Chondrocyte (in vitro differentiated cells): Measurements from ENCODE around the gene SLC35E2B. TPM values are rescaled to one million over a fixed set of nuclear protein-coding genes. Genes with fewer than 3 reads are reported as not detected.
A peak's percentile ranks its signal among the peaks of the same experiment; 100 is the strongest.
"Not testable (repeated sequence)": the region's sequence is repeated elsewhere in the genome, so short reads cannot be mapped to it uniquely, and the experiment has no call there.

Source experiments
- DNase-seq: peaks from one replicate; pipeline ENCODE4 v3.0.0; 2021; ENCODE audit warnings: mixed read lengths, low spot score
- H3K27ac Mint-ChIP-seq: one replicate; pipeline ENCODE4 v1.8.0; 2021; ENCODE audit warnings: mild to moderate bottlenecking, moderate library complexity, mixed read lengths; ENCODE audit not compliant: unreplicated experiment
- H3K27me3 Mint-ChIP-seq: 2 replicates; pipeline ENCODE4 v1.8.0; 2021; ENCODE audit warnings: low read depth, mixed read lengths
- H3K36me3 Mint-ChIP-seq: 2 replicates; pipeline ENCODE4 v1.8.0; 2021; ENCODE audit warnings: low read depth, mixed read lengths
- H3K4me1 Mint-ChIP-seq: 2 replicates; pipeline ENCODE4 v1.8.0; 2021; ENCODE audit warnings: low read depth, mild to moderate bottlenecking, mixed read lengths
- H3K4me3 Mint-ChIP-seq: one replicate; pipeline ENCODE4 v1.8.0; 2021; ENCODE audit warnings: mild to moderate bottlenecking, moderate library complexity, mixed read lengths; ENCODE audit not compliant: unreplicated experiment
- H3K9me3 Mint-ChIP-seq: 2 replicates; pipeline ENCODE4 v1.8.0; 2021; ENCODE audit warnings: low read depth, mixed read lengths
- total RNA-seq: library from RNA; stranded (reverse); gene quantifications from 3 replicates; pipeline ENCODE4 v1.2.1, GENCODE V29; 2021
- TF ChIP-seq, protein P1 (sequence below): fragments of 200-600 bp; sonication (generic); IDR thresholded peaks from 2 replicates; pipeline ENCODE4 v1.5.0; 2021; ENCODE audit warnings: antibody characterized with exemption, mild to moderate bottlenecking, moderate library complexity

The SLC35E2B gene
- total RNA-seq, 1 donor from 2014 or later: 51.6 TPM

DNA sequence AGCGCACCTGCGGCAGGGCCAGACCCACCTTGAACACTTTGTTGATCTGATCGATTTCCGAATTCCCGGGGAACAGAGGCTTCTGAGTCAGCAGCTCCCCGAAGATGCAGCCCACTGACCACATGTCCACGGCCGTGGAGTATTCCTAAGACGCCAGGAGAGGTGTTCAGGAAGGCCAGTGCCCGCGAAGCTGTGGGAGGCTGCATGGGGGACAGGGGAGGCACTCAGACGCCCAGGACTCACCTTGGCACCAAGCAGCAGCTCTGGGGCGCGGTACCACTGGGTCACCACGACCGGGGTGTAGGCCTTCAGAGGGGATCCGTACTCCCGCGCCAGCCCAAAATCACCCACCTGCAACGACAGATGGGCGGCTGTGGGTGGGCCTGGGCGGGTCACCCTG is 11.2 kb upstream of the SLC35E2B start:
- Mint-ChIP-seq H3K27ac (no peak overlapping the region), H3K27me3 (no peaks in the 10 kb centered on the region), H3K4me3 (no peak overlapping the region), H3K36me3 (peaks cover 3% of the 10 kb centered on the region), H3K9me3 (no peaks in the 10 kb centered on the region), H3K4me1 (no peaks in the 10 kb centered on the region)
- DNase-seq: peak; percentile 71
- TF ChIP-seq, protein P1, sequence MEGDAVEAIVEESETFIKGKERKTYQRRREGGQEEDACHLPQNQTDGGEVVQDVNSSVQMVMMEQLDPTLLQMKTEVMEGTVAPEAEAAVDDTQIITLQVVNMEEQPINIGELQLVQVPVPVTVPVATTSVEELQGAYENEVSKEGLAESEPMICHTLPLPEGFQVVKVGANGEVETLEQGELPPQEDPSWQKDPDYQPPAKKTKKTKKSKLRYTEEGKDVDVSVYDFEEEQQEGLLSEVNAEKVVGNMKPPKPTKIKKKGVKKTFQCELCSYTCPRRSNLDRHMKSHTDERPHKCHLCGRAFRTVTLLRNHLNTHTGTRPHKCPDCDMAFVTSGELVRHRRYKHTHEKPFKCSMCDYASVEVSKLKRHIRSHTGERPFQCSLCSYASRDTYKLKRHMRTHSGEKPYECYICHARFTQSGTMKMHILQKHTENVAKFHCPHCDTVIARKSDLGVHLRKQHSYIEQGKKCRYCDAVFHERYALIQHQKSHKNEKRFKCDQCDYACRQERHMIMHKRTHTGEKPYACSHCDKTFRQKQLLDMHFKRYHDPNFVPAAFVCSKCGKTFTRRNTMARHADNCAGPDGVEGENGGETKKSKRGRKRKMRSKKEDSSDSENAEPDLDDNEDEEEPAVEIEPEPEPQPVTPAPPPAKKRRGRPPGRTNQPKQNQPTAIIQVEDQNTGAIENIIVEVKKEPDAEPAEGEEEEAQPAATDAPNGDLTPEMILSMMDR: no peak

DNA sequence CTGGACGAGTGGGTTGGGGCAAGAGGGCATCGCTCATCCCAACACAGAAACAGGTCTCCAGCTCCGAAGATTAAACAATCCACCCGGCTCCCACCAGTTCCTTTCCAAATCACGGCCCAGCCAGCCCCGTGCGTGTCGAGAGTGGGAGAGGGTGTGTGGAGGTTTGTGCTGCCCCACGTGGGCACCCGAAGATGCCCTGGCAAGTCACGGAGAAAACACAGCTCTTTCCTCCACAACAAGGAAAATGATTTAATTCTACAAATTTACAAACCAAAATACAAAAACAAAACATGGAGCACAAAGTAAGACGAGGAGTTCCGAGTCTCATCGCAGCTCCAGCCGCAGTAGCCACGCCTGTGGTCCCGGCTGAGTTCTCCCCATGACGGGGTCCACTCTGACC is 9.9 kb upstream of the SLC35E2B start:
- not testable (repeated sequence) for DNase-seq, H3K9me3 Mint-ChIP-seq, H3K27me3 Mint-ChIP-seq, H3K4me3 Mint-ChIP-seq, H3K27ac Mint-ChIP-seq, H3K36me3 Mint-ChIP-seq, H3K4me1 Mint-ChIP-seq

DNA sequence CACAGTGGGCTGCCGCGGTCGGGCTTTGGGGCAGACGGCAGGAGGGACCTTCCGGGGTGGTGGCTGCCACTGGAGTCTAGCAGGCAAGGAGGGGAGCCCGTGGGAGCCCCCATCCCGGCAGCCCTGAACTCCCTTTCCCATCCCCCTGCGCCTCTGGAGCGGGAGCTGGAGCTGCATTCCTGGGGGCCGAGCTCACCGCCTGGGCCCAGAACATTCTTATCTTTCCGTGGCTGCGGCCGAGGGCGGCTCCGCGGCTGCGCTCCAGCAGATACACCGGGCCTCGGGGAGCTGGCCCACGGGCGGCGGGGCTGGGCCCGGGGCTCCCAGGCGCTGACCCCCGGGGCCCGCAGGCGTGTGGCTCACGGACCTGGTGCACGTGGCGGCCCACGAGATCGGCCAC is 8.0 kb upstream of the SLC35E2B start:
- not testable (repeated sequence) for H3K27ac Mint-ChIP-seq, H3K4me3 Mint-ChIP-seq, DNase-seq, H3K36me3 Mint-ChIP-seq, H3K4me1 Mint-ChIP-seq, H3K9me3 Mint-ChIP-seq, H3K27me3 Mint-ChIP-seq

DNA sequence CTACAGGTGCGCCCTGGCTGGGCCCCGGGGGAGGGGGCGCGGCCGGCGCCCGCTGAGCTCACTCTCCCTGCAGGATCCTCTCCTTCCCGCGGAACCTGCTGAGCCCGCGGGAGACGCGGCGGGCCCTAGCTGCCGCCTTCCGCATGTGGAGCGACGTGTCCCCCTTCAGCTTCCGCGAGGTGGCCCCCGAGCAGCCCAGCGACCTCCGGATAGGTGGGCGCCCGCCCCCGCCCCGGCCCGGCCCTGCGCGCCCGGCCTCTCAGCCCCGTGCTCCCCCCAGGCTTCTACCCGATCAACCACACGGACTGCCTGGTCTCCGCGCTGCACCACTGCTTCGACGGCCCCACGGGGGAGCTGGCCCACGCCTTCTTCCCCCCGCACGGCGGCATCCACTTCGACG is 7.5 kb upstream of the SLC35E2B start:
- H3K4me1 Mint-ChIP-seq, H3K27me3 Mint-ChIP-seq, H3K36me3 Mint-ChIP-seq, H3K4me3 Mint-ChIP-seq, H3K9me3 Mint-ChIP-seq, H3K27ac Mint-ChIP-seq, DNase-seq: not testable (repeated sequence)

DNA sequence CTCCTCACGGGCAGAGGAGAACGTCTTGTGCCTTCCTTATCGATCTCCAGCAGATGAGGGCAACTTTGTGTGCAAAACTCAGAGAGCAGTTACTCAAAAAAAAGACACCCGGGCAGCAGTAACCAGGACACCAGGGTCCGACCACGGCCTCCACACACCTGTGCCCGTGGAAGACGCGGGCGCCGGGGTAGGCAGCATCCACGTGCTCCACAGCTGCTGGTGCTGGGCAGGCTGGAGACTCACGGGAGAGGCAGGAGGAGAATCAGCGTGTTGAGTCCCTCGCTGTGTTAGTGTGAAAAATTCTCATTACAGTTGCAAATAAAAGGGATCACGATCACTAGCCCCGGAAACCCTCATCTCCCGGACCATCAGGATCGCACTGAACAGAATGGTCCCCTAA is 6.5 kb upstream of the SLC35E2B start:
- H3K27me3 Mint-ChIP-seq, H3K36me3 Mint-ChIP-seq, H3K4me1 Mint-ChIP-seq, H3K4me3 Mint-ChIP-seq, H3K9me3 Mint-ChIP-seq, H3K27ac Mint-ChIP-seq: not testable (repeated sequence)
- DNase-seq: peak; percentile 56

DNA sequence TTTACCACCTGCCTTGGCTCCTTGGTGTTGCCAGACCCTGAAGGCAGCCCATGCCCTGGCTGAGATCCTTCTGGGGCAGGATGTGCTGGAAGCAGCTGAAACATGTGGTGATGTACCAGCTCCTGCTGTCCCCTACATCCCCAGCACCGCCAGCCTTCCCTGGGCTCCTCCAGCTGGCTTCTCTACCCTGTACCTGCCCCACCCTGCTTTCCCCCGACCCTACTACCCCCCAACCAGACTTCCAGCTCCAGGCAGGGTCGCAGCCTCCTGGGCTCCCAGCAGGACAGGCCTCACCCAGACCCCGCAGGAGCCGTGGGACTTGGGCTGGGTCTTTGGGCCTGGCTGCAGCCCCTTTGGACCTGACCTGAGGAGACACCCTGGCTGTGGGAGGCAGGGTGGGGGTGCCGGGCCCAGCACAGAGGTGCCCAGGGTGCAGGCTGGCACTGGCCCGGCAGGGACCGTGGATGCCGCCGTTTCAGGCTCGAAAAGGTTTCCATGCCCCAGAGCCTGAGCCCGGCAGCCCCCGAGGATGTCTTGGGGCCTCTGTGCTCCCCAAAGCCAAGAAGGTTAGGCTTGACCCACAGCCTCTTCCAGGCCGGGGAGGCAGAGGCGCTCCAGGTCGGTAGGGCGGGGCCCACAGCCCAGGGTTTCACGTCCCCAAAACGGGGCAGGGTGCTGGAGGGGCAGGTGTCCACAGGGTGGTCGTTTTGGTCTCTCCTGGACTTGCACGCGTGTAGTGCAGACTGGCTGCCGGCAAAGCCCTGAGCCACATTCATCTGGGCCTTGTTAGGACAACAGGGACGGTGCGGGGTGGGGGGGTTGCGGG is 5.0 kb upstream of the SLC35E2B start:
- H3K27me3 Mint-ChIP-seq, H3K9me3 Mint-ChIP-seq, H3K36me3 Mint-ChIP-seq, H3K4me1 Mint-ChIP-seq, H3K4me3 Mint-ChIP-seq, H3K27ac Mint-ChIP-seq: not testable (repeated sequence)
- peak; percentile 70 for DNase-seq

DNA sequence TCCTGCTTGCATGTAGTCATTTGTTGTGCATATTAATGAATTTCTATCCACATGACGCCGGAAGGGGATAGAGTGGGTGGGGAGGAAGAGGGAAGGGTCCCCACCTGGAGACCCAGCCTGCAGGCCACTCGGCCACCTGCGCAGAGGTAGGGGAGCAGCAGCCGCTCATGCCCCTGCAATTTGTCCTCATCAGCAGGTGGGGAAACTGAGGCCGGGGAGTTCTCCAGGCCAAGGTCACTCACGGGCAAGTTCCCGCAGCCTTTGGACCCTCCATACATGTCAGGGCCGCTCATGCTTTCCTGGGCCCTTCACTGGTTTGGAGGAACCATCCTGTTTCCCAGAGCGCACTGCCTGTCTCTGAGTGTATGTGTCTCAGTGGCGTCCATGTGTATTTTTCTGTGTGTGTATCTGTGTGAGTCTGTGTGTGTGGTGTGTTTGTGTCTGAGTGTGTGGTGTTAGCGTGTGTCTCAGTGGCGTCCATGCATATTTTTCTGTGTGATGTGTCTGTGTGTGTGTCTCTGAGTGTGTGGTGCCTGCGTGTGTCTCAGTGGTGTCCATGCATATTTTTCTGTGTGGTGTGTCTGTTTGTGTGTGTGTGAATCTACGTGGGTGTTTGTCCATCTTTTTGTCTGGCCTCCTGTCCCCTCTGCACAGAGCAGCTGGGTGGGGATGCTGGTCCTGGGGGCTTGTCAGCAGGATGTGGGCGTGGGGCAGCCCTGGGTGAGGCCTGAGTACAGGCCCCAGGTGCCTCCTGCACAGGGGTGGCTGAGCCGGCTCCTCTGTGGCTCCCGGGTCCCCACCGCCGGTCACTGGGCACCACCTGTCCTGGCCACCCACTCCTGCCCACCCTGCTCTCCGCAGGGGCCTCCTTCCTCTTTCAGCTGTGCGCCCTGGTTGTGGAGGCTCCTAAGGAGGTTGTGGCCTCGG is 4.1 kb upstream of the SLC35E2B start:
- H3K4me1 Mint-ChIP-seq, H3K4me3 Mint-ChIP-seq, H3K27ac Mint-ChIP-seq: not testable (repeated sequence)

DNA sequence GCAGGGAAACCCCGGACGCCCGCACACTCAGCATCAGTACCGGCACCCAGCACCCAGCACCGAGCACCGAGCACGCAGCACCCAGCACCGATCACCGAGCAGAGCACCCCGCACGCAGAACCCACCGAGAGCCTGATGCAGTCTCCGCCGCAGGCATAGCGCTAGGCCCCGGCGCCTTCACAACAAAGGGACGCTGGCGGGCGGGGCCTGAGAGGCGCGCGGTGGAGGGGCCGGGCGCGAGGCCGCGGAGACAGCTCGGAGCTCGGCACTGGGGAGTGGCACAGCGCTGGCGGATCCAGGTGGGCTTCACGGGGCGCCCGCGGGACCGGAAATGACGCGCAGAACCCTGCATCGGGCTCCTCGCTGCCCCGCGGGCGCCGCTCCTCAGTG is 276 bp downstream of the SLC35E2B start:
- H3K36me3 Mint-ChIP-seq, H3K9me3 Mint-ChIP-seq: not testable (repeated sequence)

More for the DNA sequence above, 4.1 kb upstream of the SLC35E2B start:
- not testable (repeated sequence) for H3K27me3 Mint-ChIP-seq, H3K36me3 Mint-ChIP-seq, H3K9me3 Mint-ChIP-seq
- peak; percentile 72 for DNase-seq

DNA sequence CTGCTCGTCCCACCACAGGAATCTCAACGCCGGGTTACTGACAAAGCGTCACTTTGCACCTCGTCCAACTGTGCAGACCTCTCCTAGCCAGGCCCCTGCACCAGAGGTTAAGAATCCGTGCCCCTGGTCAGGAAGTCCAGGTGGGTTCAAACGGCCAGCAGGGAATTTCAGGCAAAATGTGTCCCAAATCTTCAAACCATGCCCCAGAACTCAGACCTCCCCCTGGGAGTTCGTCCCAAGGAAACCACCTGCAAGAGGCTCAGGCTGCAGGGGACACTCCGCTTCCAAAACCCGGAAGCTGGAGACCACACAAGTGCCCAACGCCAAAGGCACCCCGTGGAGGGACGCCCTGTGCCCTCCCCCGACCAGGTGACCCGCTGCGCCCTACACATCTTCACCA is 1.2 kb downstream of the SLC35E2B start:
- H3K4me3 Mint-ChIP-seq, H3K36me3 Mint-ChIP-seq, H3K9me3 Mint-ChIP-seq, H3K27ac Mint-ChIP-seq, DNase-seq, H3K27me3 Mint-ChIP-seq: not testable (repeated sequence)
- peaks cover 17% of the 10 kb centered on the region for H3K4me1 Mint-ChIP-seq

More for the DNA sequence above, 276 bp downstream of the SLC35E2B start:
- DNase-seq: peak; percentile 68
- H3K27ac Mint-ChIP-seq, H3K4me1 Mint-ChIP-seq, H3K27me3 Mint-ChIP-seq: not testable (repeated sequence)
- peak overlapping the region; percentile 65 for H3K4me3 Mint-ChIP-seq

DNA sequence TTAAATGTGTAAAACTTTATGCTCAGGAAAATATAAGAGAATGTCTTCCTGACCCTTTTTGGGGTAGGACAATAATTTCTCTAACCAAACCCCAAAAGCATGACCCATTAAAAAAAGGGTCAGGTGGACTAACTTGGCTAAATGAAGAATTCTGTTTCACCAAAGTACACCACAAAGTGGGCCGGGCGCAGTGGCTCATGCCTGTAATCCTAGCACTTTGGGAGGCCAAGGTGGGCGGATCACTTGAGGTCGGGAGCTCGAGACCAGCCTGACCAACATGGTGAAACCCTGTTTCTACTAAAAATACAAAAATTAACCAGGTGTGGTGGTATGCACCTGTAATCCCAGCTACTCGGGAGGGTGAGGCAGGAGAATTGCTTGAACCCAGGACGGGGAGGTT is 3.1 kb downstream of the SLC35E2B start:
- H3K4me1 Mint-ChIP-seq: peaks cover 28% of the 10 kb centered on the region
- not testable (repeated sequence) for H3K27ac Mint-ChIP-seq, H3K4me3 Mint-ChIP-seq, H3K9me3 Mint-ChIP-seq, H3K27me3 Mint-ChIP-seq, DNase-seq, H3K36me3 Mint-ChIP-seq
